Endothelial cell of umbilical vein (primary cell): ENCODE results near the gene GALNT8. TPM values are rescaled to one million over a fixed set of nuclear protein-coding genes. Genes with fewer than 3 reads are reported as not detected.

ENCODE experiments used
- BruUV-seq: library from RNA; stranded (reverse); fragments of 400-500 nt; replicated peaks from 2 replicates; lab custom pipeline; 2021; lab: Mats Ljungman, UMichigan
- CTCF ChIA-PET: fragments of 300-600, 350-600 bp; sonication (Branson Sonifier 250); formaldehyde crosslinking; loops from one replicate; lab custom pipeline; 2021; ENCODE audit warnings: antibody characterized with exemption, inconsistent platforms; lab: Charles Lee
- POLR2A ChIA-PET: fragments of 300-600, 350-600 bp; sonication (Branson Sonifier 250); formaldehyde crosslinking; loops from one replicate; lab custom pipeline; 2021; ENCODE audit warnings: antibody characterized with exemption, inconsistent platforms; lab: Charles Lee
- DNase-seq: peaks from one replicate; pipeline ENCODE4 v3.0.0-alpha.2; 2011; ENCODE audit warnings: low read depth, low spot score
- FAIRE-seq: peaks from 2 replicates; lab custom pipeline; 2011; peaks lifted over from hg19 to GRCh38; lab: Jason Lieb, UNC
- H2AFZ ChIP-seq: 2 replicates; pipeline ENCODE4 v1.6.0; 2012; ENCODE audit warnings: low read depth, low read length, control low read depth, inconsistent platforms
- H3K27ac ChIP-seq: 2 replicates; pipeline ENCODE4 v1.5.1; 2011; ENCODE audit warnings: low read depth, mild to moderate bottlenecking, control low read depth, low read length, moderate library complexity; ENCODE audit not compliant: insufficient read depth
- H3K27me3 ChIP-seq, 2 experiments: 2 replicates each; pipeline versions ENCODE4 v1.6.0 to v1.6.1; 2011; ENCODE audit warnings: low read length in 2 of 2, mixed read lengths in 1 of 2; ENCODE audit not compliant: control insufficient read depth in 2 of 2, insufficient read depth in 2 of 2
- H3K36me3 ChIP-seq, 2 experiments: 2 replicates in 1 of 2; 3 replicates in 1 of 2; pipeline ENCODE4 v1.5.1; 2011; ENCODE audit warnings: low read length in 2 of 2, mild to moderate bottlenecking in 1 of 2, moderate library complexity in 1 of 2; ENCODE audit not compliant: control insufficient read depth in 2 of 2, insufficient read depth in 2 of 2; ENCODE audit errors: extremely low read depth in 1 of 2
- H3K4me1 ChIP-seq: 3 replicates; pipeline ENCODE4 v1.5.1; 2011; ENCODE audit warnings: mild to moderate bottlenecking, low read length; ENCODE audit not compliant: control insufficient read depth, insufficient read depth; ENCODE audit errors: extremely low read depth
- H3K4me2 ChIP-seq: 2 replicates; pipeline ENCODE4 v1.6.1; 2011; ENCODE audit warnings: low read length, control low read depth, mixed read lengths; ENCODE audit not compliant: insufficient read depth
- H3K4me3 ChIP-seq, 3 experiments: fragments of 200-600 bp in 1 of 3; sonication (generic), shearing (Covaris generic) in 1 of 3; replicated peaks in 1 of 3; 2 replicates each; pipeline ENCODE4 v1.5.1; 2011 to 2016; ENCODE audit warnings: control low read depth in 3 of 3, low read length in 3 of 3, mild to moderate bottlenecking in 2 of 3, inconsistent platforms in 1 of 3, low read depth in 1 of 3, moderate library complexity in 1 of 3; ENCODE audit not compliant: insufficient read depth in 1 of 3
- H3K79me2 ChIP-seq: 2 replicates; pipeline ENCODE4 v1.6.0; 2012; ENCODE audit warnings: low read length, inconsistent platforms; ENCODE audit not compliant: control insufficient read depth, insufficient read depth
- H3K9ac ChIP-seq: replicated peaks from 2 replicates; pipeline ENCODE3; 2011; ENCODE audit warnings: low read length, control low read depth; ENCODE audit not compliant: insufficient read depth; ENCODE audit errors: extremely low read depth
- H3K9me1 ChIP-seq: replicated peaks from 3 replicates; pipeline ENCODE4 v1.6.0; 2011; ENCODE audit warnings: mild to moderate bottlenecking, low read length; ENCODE audit not compliant: control insufficient read depth, insufficient read depth; ENCODE audit errors: extremely low read depth
- H3K9me3 ChIP-seq: replicated peaks from 2 replicates; pipeline ENCODE4 v1.5.1; 2012; ENCODE audit warnings: low read length, inconsistent platforms; ENCODE audit not compliant: control insufficient read depth, insufficient read depth
- H4K20me1 ChIP-seq: replicated peaks from 2 replicates; pipeline ENCODE3; 2011; ENCODE audit warnings: mild to moderate bottlenecking, low read length; ENCODE audit not compliant: control insufficient read depth, insufficient read depth; ENCODE audit errors: extremely low read depth
- CTCF ChIP-seq, 2 donors: IDR thresholded peaks; 1 replicate in 1 of 2; 2 replicates in 1 of 2; pipeline ENCODE4 v1.5.1; 2011; ENCODE audit warnings: low read length in 2 of 2, mild to moderate bottlenecking in 2 of 2, moderate library complexity in 2 of 2, control low read depth in 1 of 2, inconsistent platforms in 1 of 2, low read depth in 1 of 2; ENCODE audit not compliant: insufficient read depth in 1 of 2; ENCODE audit errors: extremely low read depth in 1 of 2
- EZH2 ChIP-seq: IDR thresholded peaks from 2 replicates; pipeline ENCODE4 v1.6.1; 2012; ENCODE audit warnings: borderline replicate concordance, low read depth, mild to moderate bottlenecking, moderate library complexity, low read length, inconsistent platforms; ENCODE audit not compliant: severe bottlenecking
- FOS ChIP-seq: IDR thresholded peaks from 2 replicates; pipeline ENCODE4 v1.6.1; 2011; ENCODE audit warnings: mild to moderate bottlenecking, low read length, moderate library complexity, borderline replicate concordance; ENCODE audit not compliant: insufficient read depth
- GATA2 ChIP-seq: IDR thresholded peaks from 2 replicates; pipeline ENCODE4 v1.7.0; 2011; ENCODE audit warnings: low read depth, mild to moderate bottlenecking, moderate library complexity, mixed read lengths, low read length; ENCODE audit not compliant: insufficient read length, insufficient read depth
- JUN ChIP-seq: IDR thresholded peaks from 2 replicates; pipeline ENCODE4 v1.6.1; 2011; ENCODE audit warnings: borderline replicate concordance, low read depth; ENCODE audit not compliant: insufficient read length, insufficient read depth
- MAX ChIP-seq: IDR thresholded peaks from 2 replicates; pipeline ENCODE4 v1.6.1; 2011; ENCODE audit not compliant: insufficient read depth, insufficient read length
- MYC ChIP-seq: IDR thresholded peaks from one replicate; pipeline ENCODE4 v1.6.1; 2011; ENCODE audit warnings: mild to moderate bottlenecking, low read depth, low read length
- POLR2A ChIP-seq: IDR thresholded peaks from 2 replicates; pipeline ENCODE4 v1.6.1; 2012; ENCODE audit warnings: low read depth, mild to moderate bottlenecking, control low read depth, low read length
- POLR2AphosphoS5 ChIP-seq: IDR thresholded peaks from 2 replicates; pipeline ENCODE4 v1.6.1; 2012; ENCODE audit warnings: low read depth, mild to moderate bottlenecking, control low read depth, low read length, moderate library complexity; ENCODE audit not compliant: insufficient read depth
- dilution Hi-C: fragments of 300-500 bp; cut with MboI; formaldehyde crosslinking; loops from one replicate; pipeline ENCODE4 v1.15.0; 2019; ENCODE audit warnings: low sequenced_read_pairs; ENCODE audit not compliant: extremely low pct_ligation_motif_present
- intact Hi-C: fragments of 100-400 bp; cut with micrococcal nuclease; formaldehyde crosslinking; loops from one replicate; pipeline ENCODE4 v1.10.0; 2022
- polyA plus RNA-seq, 4 experiments: library from polyadenylated mRNA; depleted of rRNA in 3 of 4; stranded (reverse) in 3 of 4; unstranded in 1 of 4; fragments of >200 nt; gene quantifications; 2 replicates each; pipeline versions ENCODE4 v1.2.1 to v1.2.3, GENCODE V29; 2011 to 2012; ENCODE audit warnings: missing spikeins in 1 of 4
- total RNA-seq: library from RNA; stranded (reverse); gene quantifications from 2 replicates; pipeline ENCODE4 v1.2.3, GENCODE V29; 2021

Gene GALNT8
- total and polyA plus RNA-seq, 2 donors (not counting 3 experiments of a cell fraction or from before 2014, with no cell fraction given): 0.03 to 0.09 TPM

- no peaks in the 10 kb centered on the region for H4K20me1 ChIP-seq
- intact Hi-C loops: no loop called here
- no peaks in the 10 kb centered on the region for H3K4me1 ChIP-seq
- H3K9ac ChIP-seq: no peak overlapping the region
- POLR2A ChIA-PET: no interaction called here
- H3K36me3 ChIP-seq: no peaks in the 10 kb centered on the region
- no peaks in the 10 kb centered on the region for H3K9me3 ChIP-seq
- CTCF ChIA-PET: no interaction called here
- H3K4me3 ChIP-seq: no peak overlapping the region
- H3K4me2 ChIP-seq: no peak overlapping the region
- no peak overlapping the region for H3K27ac ChIP-seq
- TF ChIP-seq GATA2: no peak
- TF ChIP-seq MYC: no peak
- no peak for TF ChIP-seq MAX
- no peak for TF ChIP-seq FOS
- no peak for TF ChIP-seq CTCF (IDR thresholded peaks at IDR 0.05; ENCODE audit: extremely low read depth in 1 of 2, insufficient read depth in 1 of 2, low read depth in 1 of 2, low read length in 2 of 2)
- TF ChIP-seq POLR2AphosphoS5: no peak
- TF ChIP-seq EZH2: no peak
- no peak for TF ChIP-seq POLR2A
- TF ChIP-seq JUN: no peak
- no peak for DNase-seq
- dilution Hi-C loops: no loop called here
- H2AFZ ChIP-seq: no peak overlapping the region
- no peak for FAIRE-seq
- no TSS peak for BruUV-seq
- no peaks in the 10 kb centered on the region for H3K79me2 ChIP-seq
- no peaks in the 10 kb centered on the region for H3K9me1 ChIP-seq
- no peaks in the 10 kb centered on the region for H3K27me3 ChIP-seq
These were observed 74.3 kb downstream of the GALNT8 start for GRCh38 chr12:4794491-4794890.
